HEK293 (cell line): ENCODE measurements around the gene FNDC3A.

Source experiments
- CTCF ChIA-PET: fragments of 350-600 bp; formaldehyde crosslinking; extraction: SDS; loops from one replicate; lab custom pipeline; 2021; ENCODE audit warnings: antibody characterized with exemption; lab: Yijun Ruan, JAX
- POLR2A ChIA-PET: fragments of 300-600 bp; formaldehyde crosslinking; extraction: SDS; loops from one replicate; lab custom pipeline; 2020; ENCODE audit warnings: antibody characterized with exemption, inconsistent platforms; lab: Yijun Ruan, JAX
- H3K27ac ChIP-seq: fragments of 200-500 bp; sonication (Bioruptor generic); 2 replicates; pipeline ENCODE4 v1.5.1; 2014; ENCODE audit warnings: low read depth, low read length, control low read depth, inconsistent platforms; ENCODE audit errors: extremely low read depth
- H3K36me3 ChIP-seq, 2 experiments: fragments of 200-500 bp in 1 of 2; sonication (Bioruptor generic) in 1 of 2; 1 replicate in 1 of 2; 2 replicates in 1 of 2; pipeline ENCODE4 v1.5.1; 2014 to 2017; ENCODE audit warnings: inconsistent platforms in 2 of 2, low read length in 2 of 2; ENCODE audit not compliant: control insufficient read depth in 2 of 2, insufficient read depth in 1 of 2
- H3K4me1 ChIP-seq: fragments of 200-500 bp; sonication (Bioruptor generic); 2 replicates; pipeline ENCODE4 v1.5.1; 2014; ENCODE audit warnings: mild to moderate bottlenecking, low read length, inconsistent platforms; ENCODE audit not compliant: control insufficient read depth, insufficient read depth
- H3K4me3 ChIP-seq: 2 replicates; pipeline ENCODE4 v1.5.1; 2011; ENCODE audit warnings: low read depth, mild to moderate bottlenecking, control low read depth, low read length, moderate library complexity
- H3K9me3 ChIP-seq: fragments of 200-500 bp; sonication (Bioruptor generic); 2 replicates; pipeline ENCODE4 v1.5.1; 2014; ENCODE audit warnings: low read depth, low read length, inconsistent platforms; ENCODE audit not compliant: control insufficient read depth, insufficient read depth
- AEBP2 ChIP-seq: fragments of 450-650 bp; formaldehyde crosslinking; IDR thresholded peaks from 2 replicates; pipeline ENCODE4 v1.5.1; 2016; ENCODE audit warnings: missing biosample characterization, missing genetic modification characterization, borderline replicate concordance
- GLI4 ChIP-seq: fragments of 450-650 bp; formaldehyde crosslinking; IDR thresholded peaks from 2 replicates; pipeline ENCODE4 v1.5.1; 2016; ENCODE audit warnings: missing biosample characterization, missing genetic modification characterization
- PRDM2 ChIP-seq: fragments of 450-650 bp; formaldehyde crosslinking; IDR thresholded peaks from 2 replicates; pipeline ENCODE4 v1.5.1; 2016; ENCODE audit warnings: missing biosample characterization, missing genetic modification characterization, borderline replicate concordance
- SETDB1 ChIP-seq: IDR thresholded peaks from one replicate; pipeline ENCODE4 v1.6.1; 2017; ENCODE audit warnings: mild to moderate bottlenecking, low read length, moderate library complexity, mixed read lengths; ENCODE audit not compliant: insufficient read length
- ZBTB1 ChIP-seq: fragments of 450-650 bp; formaldehyde crosslinking; IDR thresholded peaks from 2 replicates; pipeline ENCODE4 v1.5.1; 2016; ENCODE audit warnings: missing biosample characterization, missing genetic modification characterization
- ZNF133 ChIP-seq: fragments of 450-650 bp; formaldehyde crosslinking; IDR thresholded peaks from 2 replicates; pipeline ENCODE4 v1.5.1; 2016; ENCODE audit warnings: missing biosample characterization, missing genetic modification characterization
- ZNF175 ChIP-seq: fragments of 450-650 bp; formaldehyde crosslinking; IDR thresholded peaks from 2 replicates; pipeline ENCODE4 v1.5.1; 2016; ENCODE audit warnings: missing biosample characterization, missing genetic modification characterization
- ZNF274 ChIP-seq, 2 experiments: fragments of 200-500 bp in 1 of 2; fragments of 450-650 bp in 1 of 2; sonication (Bioruptor generic) in 1 of 2; formaldehyde crosslinking in 1 of 2; IDR thresholded peaks; 2 replicates each; pipeline versions ENCODE4 v1.5.1 to v1.6.1; 2014 to 2016; ENCODE audit warnings: borderline replicate concordance in 1 of 2, inconsistent platforms in 1 of 2, low read length in 1 of 2, missing biosample characterization in 1 of 2, missing genetic modification characterization in 1 of 2
- ZNF341 ChIP-seq: fragments of 450-650 bp; formaldehyde crosslinking; IDR thresholded peaks from 2 replicates; pipeline ENCODE4; 2016; ENCODE audit warnings: low read depth, missing biosample characterization, missing genetic modification characterization
- ZNF398 ChIP-seq: fragments of 450-650 bp; formaldehyde crosslinking; IDR thresholded peaks from 2 replicates; pipeline ENCODE4 v1.5.1; 2017; ENCODE audit warnings: missing biosample characterization, missing genetic modification characterization
- ZNF404 ChIP-seq: fragments of 450-650 bp; formaldehyde crosslinking; IDR thresholded peaks from 2 replicates; pipeline ENCODE4 v1.5.1; 2017; ENCODE audit warnings: missing biosample characterization, missing genetic modification characterization
- ZNF513 ChIP-seq: fragments of 450-650 bp; IDR thresholded peaks from 2 replicates; pipeline ENCODE4 v1.5.1; 2018; ENCODE audit warnings: missing biosample characterization, missing genetic modification characterization
- ZNF521 ChIP-seq: fragments of 450-650 bp; formaldehyde crosslinking; IDR thresholded peaks from 2 replicates; pipeline ENCODE4 v1.5.1; 2017; ENCODE audit warnings: missing biosample characterization, mild to moderate bottlenecking, missing genetic modification characterization
- ZNF558 ChIP-seq: fragments of 450-650 bp; formaldehyde crosslinking; IDR thresholded peaks from 2 replicates; pipeline ENCODE4 v1.5.1; 2016; ENCODE audit warnings: missing biosample characterization, missing genetic modification characterization
- ZNF600 ChIP-seq: fragments of 450-650 bp; formaldehyde crosslinking; IDR thresholded peaks from 2 replicates; pipeline ENCODE4 v1.5.1; 2016; ENCODE audit warnings: missing biosample characterization, missing genetic modification characterization
- ZNF639 ChIP-seq: fragments of 450-650 bp; formaldehyde crosslinking; IDR thresholded peaks from 2 replicates; pipeline ENCODE4 v1.5.1; 2016; ENCODE audit warnings: missing biosample characterization, missing genetic modification characterization
- ZSCAN23 ChIP-seq: fragments of 450-650 bp; formaldehyde crosslinking; IDR thresholded peaks from 2 replicates; pipeline ENCODE4 v1.5.1; 2016; ENCODE audit warnings: missing biosample characterization, missing genetic modification characterization
- ZXDB ChIP-seq: fragments of 450-650 bp; formaldehyde crosslinking; IDR thresholded peaks from 2 replicates; pipeline ENCODE4 v1.5.1; 2016; ENCODE audit warnings: missing biosample characterization, missing genetic modification characterization

The FNDC3A gene

GRCh38 chr13:48965736-48966135 lies 10.0 kb upstream of the FNDC3A start:
- ChIA-PET CTCF (no interaction called here), POLR2A (no interaction called here)
- Histone ChIP-seq H3K27ac (no peak overlapping the region), H3K36me3 (no peaks in the 10 kb centered on the region), H3K9me3 (no peaks in the 10 kb centered on the region), H3K4me1 (no peaks in the 10 kb centered on the region), H3K4me3 (no peak overlapping the region)
- TF ChIP-seq ZNF558 (tag by site-specific recombination) (peak; percentile 87), ZNF600 (no peak)

GRCh38 chr13:48969685-48970084 lies 6.0 kb upstream of the FNDC3A start:
- no peaks in the 10 kb centered on the region for H3K9me3 ChIP-seq
- POLR2A ChIA-PET, result no interaction called here
- CTCF ChIA-PET, result interaction anchor here (0.6 kb wide), 1 partner anchor 53 kb away, joined by 3 read pairs; no protein-coding TSS in a partner anchor

GRCh38 chr13:48973845-48974431 lies 1.8 kb upstream of the FNDC3A start:
- Histone ChIP-seq H3K4me1 (peaks cover 9% of the 10 kb centered on the region; the same call in 1 of the 2 replicates), H3K27ac (no peak overlapping the region), H3K4me3 (no peak overlapping the region), H3K9me3 (no peaks in the 10 kb centered on the region), H3K36me3 (no peaks in the 10 kb centered on the region)
- ChIA-PET POLR2A (no interaction called here), CTCF (no interaction called here)
- TF ChIP-seq ZNF398 (tag by site-specific recombination), result no peak
- TF ChIP-seq PRDM2 (tag by site-specific recombination), result no peak
- no peak for TF ChIP-seq ZNF639
- TF ChIP-seq ZBTB1, result no peak
- no peak for TF ChIP-seq ZNF513 (tag by site-specific recombination)
- TF ChIP-seq SETDB1, result peak; percentile 66
- peak; percentile 49; the same call in 1 of the 2 replicates for TF ChIP-seq ZNF274 (IDR thresholded peaks at IDR 0.05; ENCODE audit: low read length)
- no peak; the same call in 1 of the 2 replicates for TF ChIP-seq ZNF274 (tag by site-specific recombination; IDR thresholded peaks at IDR 0.05; ENCODE audit: borderline replicate concordance)
- no peak for TF ChIP-seq ZNF341 (tag by site-specific recombination)
- no peak for TF ChIP-seq ZXDB (tag by site-specific recombination)
- TF ChIP-seq ZNF404, result no peak
- no peak for TF ChIP-seq AEBP2 (tag by site-specific recombination)

More at GRCh38 chr13:48969685-48970084, 6.0 kb upstream of the FNDC3A start:
- Histone ChIP-seq H3K4me3 (no peak overlapping the region), H3K27ac (no peak overlapping the region), H3K4me1 (no peaks in the 10 kb centered on the region), H3K36me3 (no peaks in the 10 kb centered on the region)
- no peak for TF ChIP-seq ZNF175 (tag by site-specific recombination)
- no peak for TF ChIP-seq ZNF133
- no peak for TF ChIP-seq GLI4 (tag by site-specific recombination)
- TF ChIP-seq ZSCAN23, result no peak
- no peak for TF ChIP-seq ZNF521 (tag by site-specific recombination)
